M059J (cell line): ENCODE data around the gene ZC3H7B. TPM values are rescaled to one million over a fixed set of nuclear protein-coding genes. Genes with fewer than 3 reads are reported as not detected.

Experiments used
- DNase-seq: peaks from one replicate; pipeline ENCODE4 v3.0.0-alpha.2; 2012; ENCODE audit warnings: low read depth
- total RNA-seq: library from RNA; depleted of rRNA; stranded (reverse); fragments of >200 nt; shearing (Covaris generic); gene quantifications from 2 replicates; pipeline ENCODE4 v1.2.3, GENCODE V29; 2014

ZC3H7B gene
- total RNA-seq, 1 experiment from 2014 or later, result 36.5 TPM

- DNase-seq, result no peak
These were observed 31.1 kb downstream of the ZC3H7B start for GRCh38 chr22:41332217-41332939.

DNA sequence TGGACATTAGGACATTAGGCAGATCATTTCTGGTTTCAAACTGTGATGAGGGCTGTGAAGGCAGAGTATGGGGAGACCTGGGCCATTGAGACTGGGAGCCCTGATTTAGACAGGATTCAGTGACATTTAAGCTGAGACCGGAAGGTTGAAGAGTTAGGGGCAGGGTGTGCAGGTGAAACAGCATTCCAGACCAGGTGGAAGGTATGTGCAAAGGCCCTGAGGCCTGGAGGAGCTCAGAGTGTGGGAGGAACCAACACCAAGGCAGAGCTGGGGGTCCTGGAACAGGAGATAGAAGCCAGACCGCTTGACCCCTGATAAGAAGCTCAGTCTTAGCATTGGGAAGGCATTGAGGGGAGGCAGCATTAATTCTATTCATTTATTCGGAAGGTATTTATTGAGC, 32.5 kb downstream of the ZC3H7B start:
- no peak for DNase-seq

GRCh38 chr22:41334215-41334614, 32.9 kb downstream of the ZC3H7B start:
- DNase-seq, result no peak

DNA sequence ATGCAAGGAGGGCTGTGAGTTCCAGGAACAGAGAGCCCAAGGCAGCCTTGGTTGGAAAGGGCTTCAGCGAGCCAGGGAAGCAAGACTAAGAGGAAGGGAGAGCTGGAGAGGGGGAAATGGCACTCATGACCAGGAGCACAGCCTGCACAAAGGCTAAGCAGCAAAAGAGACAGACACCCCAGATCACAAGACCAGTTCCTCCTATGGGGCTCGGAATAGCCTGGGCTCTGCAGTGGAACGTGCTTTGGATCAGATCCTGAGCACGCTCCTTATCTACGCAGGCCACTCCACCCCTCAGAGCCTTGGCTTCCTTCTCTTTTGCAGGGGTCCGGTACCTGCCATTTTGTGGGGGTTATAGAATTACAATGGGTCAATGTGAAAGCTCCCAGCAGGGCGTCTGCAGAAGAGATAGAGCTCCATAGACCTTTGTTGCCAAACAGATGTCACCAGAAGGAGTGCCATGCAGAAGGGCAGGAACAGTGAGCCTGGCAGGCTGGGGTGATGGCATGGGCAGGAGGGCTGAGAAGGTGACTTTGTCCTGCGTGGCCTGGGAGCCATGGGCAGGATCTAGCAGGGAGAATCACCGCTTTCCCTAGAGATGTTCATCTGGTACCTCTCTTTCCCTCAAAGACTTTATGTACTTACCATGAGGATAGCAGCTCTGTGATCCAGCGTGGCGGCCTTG, 33.8 kb downstream of the ZC3H7B start:
- DNase-seq, result no peak

- DNase-seq, result no peak
These were observed 37.4 kb downstream of the ZC3H7B start for GRCh38 chr22:41338614-41339212.

GRCh38 chr22:41339823-41340222, 38.5 kb downstream of the ZC3H7B start:
- DNase-seq, result no peak

GRCh38 chr22:41340357-41340756, 39.0 kb downstream of the ZC3H7B start:
- DNase-seq, result no peak

GRCh38 chr22:41341012-41341411, 39.7 kb downstream of the ZC3H7B start:
- no peak for DNase-seq

DNA sequence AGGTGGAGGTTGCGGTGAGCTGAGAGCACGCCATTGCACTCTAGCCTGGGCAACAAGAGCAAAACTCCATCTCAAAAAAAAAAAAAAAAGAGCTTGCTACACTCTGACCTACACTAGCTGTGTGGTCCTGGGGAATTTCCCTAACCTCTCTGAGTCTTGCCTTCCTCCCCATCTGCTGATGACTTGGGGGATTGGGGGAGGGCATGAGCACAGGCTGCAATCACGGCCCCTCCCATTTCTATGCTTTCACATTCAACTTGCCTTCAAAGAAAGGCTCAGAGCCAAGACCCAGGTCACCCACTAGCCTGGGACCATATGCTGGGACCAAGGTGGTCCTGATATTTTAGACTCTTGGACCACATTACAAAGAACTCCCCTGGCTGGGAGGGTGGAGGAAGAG, 40.7 kb downstream of the ZC3H7B start:
- DNase-seq, result no peak

DNA sequence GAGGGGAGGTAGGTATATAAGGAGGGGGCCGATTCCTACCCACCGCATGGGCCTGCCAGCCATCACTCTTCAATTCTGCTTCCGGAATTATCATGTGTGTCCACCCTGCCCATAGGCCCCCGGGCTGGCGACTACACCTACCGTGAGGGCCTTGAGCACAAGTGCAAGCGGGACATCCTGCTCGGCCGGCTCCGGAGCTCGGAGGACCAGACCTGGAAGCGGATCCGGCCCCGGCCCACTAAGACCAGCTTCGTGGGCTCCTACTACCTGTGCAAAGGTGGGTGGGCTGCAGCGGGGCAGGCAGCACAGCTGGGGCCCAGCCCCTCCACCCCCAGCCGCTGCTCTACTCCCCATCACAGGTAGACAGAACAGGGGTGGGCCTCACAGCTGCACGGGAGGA, 42.0 kb downstream of the ZC3H7B start:
- no peak for DNase-seq

GRCh38 chr22:41343717-41344116, 42.4 kb downstream of the ZC3H7B start:
- no peak for DNase-seq

DNA sequence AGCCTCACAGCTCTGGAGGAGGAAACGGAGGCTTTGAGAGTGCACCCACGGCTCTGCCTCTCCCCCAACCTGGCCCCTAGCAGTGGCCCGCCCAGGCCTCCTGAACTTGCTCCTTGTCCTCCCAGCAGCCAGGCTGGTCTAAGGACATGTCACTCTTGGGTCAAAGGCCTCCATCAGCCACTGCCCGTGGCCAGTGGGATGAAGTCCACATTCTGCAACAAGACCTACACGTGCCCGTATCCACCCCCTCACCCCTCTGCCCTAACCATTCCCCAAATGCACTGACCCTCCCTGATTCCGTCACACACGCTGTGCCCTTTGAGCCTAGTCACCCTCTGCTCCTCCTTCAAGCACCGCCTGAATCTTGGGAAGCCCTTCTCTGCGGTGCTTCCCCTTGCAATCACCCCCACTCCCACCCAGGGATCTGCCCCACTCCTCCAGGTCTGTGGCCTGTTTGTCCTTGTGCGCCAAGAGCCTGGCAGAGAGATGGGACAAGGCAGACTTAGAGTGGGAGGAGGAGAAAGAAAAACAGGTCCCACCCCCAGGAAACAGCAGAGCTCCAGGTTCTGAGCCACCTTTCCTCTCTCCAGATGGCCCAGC, 43.0 kb downstream of the ZC3H7B start:
- DNase-seq, result no peak

- no peak for DNase-seq
These were observed 44.5 kb downstream of the ZC3H7B start for GRCh38 chr22:41345807-41346335.

DNA sequence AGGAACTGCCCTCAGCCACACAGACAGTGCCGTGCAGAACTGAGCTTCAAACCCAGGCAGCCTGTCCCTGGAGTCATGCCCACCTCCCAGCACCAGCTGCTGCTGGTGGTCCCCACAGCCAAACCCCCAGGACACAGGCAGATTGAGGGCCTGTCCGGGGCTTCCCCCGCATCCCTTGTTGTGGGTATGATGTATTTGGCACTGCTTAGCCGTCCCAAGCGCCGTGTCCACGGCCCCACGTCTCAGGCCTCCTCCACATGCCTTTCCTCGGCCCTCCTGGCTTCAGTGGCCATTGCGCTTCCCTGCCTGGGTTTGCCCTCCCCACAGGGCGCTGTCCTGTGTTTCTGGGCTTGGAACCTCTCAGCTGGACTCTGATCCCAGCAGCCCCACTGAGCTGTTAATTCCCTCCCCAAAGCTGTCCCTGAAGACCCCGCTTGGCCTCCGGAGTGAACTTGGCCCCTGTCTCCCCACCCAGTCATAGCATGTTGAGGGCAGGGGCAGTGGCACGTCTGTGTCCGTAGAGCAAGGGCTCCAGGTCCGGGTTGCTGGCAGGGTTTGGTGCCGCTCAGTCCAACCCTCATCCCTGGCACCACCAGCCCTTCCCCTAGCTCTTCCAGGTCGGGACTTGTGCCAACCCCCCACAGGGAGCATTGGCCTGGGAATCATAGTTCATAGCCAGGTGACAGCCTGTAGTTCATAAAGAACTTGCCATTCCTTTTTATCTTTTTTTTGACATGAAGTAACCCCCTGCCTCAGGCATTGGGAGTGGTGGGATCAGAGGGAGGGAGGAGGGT, 45.9 kb downstream of the ZC3H7B start:
- DNase-seq, result no peak

- no peak for DNase-seq
These were observed 47.7 kb downstream of the ZC3H7B start for GRCh38 chr22:41348964-41349484.

DNA sequence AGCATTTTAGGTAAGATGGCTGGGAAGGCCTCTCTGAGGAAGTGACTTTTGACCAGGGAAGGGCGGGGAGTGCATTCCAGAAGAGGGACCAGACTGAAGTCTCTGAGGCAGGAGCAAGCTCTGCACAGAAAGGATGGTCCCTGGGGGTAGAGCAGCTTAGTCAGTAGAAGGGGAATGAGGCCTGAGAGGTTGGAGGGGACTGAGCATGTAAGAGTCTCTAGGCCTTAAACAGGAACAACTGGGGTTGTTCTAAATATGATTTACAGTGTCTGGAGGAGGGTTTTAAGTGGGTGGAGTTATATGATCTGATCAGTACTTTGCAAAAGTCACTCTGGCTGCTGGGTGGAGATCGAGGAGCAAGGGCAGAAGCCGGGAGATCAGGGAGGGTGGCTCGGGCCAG, 48.8 kb downstream of the ZC3H7B start:
- no peak for DNase-seq

DNA sequence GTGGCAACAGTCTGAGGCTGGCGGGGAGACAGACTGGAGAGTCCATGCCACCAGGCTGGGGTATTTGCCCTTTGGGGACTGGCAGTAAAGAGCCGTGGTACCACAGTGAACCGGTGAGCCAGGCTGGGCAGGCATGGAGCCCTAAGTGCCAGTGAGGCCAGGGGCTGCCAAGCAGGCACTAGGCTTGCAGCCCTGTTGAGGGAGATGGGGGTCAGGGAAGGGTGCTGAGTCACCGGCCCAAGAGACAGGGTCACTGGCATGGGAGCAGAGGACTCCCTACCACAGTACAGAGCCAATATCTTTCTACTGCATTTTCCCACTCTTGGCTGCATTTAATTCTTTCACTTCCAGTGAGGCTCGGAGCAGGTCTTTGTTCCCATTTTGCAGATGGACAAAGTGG, 49.7 kb downstream of the ZC3H7B start:
- DNase-seq, result no peak

DNA sequence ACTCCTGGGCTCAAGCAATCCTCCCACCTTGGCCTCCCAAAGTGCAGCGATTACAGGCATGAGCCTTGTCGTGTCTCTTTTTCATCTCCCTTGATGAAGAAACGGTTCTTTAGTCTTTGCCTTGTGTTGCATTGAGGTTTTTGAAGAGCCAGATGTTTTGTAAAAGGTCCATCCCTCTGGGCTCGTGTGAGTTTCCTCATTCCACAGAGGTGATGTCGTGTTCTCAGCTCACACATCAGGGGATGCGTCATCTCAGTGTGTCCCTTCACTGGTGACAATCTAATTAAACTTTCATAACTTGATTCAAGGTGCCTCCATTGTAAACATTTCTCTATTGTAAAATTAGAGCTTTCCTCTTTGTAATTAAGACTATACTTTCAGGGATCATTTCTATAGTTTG, 50.7 kb downstream of the ZC3H7B start:
- DNase-seq, result peak; percentile 51

DNA sequence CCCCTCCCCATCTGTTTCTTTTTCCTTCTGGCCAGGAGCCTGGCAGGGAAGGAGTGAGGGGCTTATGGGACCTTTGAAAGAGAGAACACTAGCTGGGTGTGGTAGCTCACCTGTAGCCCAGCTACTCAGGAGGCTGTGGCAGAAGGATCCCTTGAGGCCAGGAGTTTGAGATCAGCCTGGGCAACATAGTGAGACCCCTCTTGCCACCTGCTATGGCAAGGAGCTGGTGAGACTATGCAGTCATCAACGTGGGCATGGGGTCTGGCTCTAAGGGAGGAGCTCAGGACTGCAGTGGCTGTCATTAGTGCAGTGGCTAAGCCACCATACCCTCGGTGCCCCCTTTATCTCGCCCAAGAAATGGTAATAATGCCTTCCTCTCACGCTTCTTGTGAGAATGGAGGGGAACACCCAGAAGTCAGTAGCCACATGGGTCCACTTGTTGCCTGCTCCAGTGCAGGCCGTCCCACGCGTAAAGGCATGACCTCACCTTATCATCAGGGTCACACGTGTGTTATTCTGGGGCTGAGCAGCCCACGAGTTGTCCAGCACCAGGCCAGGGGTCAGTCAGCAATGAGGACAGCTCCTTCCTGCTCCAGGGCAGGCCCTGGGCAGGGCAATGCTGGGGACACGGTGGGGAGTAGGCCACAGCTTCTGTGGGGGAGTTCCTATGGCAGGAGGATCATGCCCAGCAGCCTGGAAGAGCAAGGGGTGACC, 52.7 kb downstream of the ZC3H7B start:
- no peak for DNase-seq

DNA sequence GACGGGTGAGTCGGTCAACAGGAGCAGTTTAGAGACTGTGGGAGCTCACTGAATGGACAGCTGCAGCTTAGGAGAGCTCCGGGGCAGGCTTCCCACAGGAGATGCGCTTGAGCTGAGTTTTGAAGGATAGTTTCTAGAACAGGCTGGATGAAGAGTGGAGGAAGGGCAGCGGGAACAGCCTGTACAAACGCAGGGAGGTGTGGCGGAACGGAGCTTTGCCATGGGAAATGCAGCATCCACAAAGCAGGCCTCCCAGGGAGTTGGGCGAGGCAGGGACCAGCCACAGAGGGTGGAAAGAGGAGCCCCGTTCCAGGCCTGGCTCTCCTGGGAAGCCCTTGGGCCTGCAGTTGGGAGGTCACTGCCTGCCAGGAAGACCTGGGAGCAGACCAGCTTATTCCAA, 53.7 kb downstream of the ZC3H7B start:
- DNase-seq, result no peak

- no peak for DNase-seq
These were observed 54.6 kb downstream of the ZC3H7B start for GRCh38 chr22:41355895-41356294.
